DMS153 treated with DMSO at 0.1 percent for 48 hours (cell line): ENCODE measurements around the gene DPYD.

ENCODE experiments used
- DNase-seq: peaks from one replicate; lab custom pipeline; 2025; ENCODE audit not compliant: unreplicated experiment; lab: John Stamatoyannopoulos, UW

Gene DPYD

DNA sequence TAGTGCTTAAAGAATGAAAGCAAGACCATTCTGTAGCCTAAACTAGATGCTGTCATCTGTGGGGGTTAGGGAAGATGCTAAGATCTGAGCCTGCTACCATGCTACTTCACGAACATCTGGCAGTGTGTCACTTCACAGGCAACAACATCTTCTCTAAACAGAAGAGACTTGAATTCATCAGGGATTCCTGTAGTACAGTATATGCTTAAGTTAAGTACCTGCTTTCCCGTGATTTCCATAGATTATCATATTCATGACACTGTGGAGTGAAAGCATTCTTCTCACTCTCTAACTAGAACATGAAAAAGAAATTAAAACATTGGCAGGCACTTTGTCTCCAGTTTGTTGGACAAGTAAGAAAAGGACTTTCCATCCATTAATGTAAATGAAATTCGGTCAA lies 808.4 kb downstream of the DPYD start:
- no peak for DNase-seq

DNA sequence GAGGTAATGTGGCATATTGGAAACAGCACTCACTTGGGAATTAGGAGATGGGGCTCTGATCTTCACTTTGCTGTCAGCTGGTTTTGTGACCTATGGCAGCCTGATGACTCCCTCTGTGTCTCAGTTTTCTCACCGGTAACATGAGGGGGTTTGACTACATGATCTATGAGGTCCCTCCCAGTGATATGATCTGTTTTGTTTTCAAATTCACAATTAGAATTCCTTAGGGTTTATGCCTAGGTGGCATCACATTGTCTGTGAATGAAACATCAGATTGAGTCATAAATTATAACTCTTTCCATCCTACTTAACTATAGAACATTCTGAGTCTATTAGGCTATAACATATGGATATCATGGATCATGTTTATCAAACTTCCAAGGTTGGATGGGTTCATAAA lies 812.7 kb downstream of the DPYD start:
- DNase-seq, result no peak

DNA sequence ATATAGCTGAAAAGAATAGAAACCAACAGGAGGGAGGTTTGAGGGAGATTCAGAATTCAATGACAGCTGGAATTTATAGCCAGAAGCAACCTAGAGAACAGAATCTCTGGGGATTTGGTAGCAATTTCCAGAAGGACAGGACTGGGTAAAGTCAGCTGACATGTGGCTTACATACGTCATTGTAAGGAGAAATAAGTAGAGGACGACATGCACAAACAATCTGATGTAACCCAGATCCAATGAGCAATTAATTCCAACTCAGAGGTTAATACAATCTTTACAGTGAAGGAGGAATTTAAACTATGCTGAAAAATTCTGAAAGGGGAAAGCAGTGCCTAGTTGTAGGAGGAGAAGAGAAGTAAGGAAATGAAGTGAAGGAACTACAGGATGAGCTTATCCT lies 815.3 kb downstream of the DPYD start:
- DNase-seq, result no peak

DNA sequence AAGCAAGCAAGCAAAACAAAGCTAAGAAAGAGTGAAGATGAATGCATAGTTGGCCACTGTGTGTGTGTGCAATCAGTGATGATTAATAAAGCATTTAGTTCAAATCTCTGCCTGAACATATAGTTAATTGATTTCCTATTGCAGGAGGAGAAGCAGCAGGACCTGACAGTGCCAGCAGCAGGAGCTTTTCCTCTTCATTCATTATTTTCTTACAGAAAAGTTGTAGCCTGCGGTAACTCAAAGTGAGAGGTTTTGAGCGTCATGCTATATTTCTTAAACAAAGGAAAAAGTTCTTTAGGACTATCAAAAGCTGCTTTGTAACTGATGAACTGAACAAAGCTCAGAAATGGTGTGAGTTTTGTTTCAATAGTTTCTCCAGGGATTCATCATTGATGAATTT lies 819.3 kb downstream of the DPYD start:
- DNase-seq, result no peak

DNA sequence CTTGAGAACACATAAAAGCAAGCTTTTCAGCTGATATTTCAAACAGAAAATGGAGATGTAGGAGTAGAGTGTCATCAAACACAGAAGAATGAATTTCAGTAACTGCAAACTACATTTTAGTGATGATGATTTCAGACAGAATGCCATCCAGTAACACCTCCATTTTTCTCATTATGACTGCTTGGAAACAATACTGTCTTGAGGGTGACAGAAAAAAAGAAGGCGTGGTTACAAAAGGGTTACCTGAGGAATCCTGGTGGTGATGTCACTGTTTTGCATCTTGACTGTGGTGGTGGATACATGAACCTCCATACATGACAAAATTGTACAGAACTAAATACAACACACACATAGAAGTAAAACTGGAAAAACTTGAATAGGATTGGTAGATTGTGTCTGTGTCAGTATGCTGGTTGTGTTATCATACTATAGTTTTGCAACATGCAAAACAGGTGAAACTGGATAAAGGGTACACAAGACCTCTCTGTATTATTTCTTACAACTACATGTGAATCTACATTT lies 823.4 kb downstream of the DPYD start:
- no peak for DNase-seq

DNA sequence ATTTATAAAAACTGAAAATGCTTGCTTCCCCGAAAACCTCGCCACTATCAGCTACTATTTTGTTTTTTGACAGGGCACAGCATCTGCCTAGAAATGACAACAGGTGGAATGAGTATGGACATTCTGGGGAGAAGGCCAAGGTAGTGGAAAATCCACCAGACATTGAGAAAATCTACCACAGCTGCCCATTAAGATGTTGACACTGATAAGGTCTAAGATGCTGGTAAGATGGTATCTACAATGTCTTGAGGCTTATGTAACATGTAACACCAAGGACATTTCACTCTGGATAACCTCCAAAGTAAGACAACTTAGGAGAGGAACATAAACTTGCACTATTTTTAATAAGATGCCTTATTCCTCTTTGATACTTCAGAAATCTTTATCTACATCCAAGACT lies 825.1 kb downstream of the DPYD start:
- DNase-seq, result no peak

DNA sequence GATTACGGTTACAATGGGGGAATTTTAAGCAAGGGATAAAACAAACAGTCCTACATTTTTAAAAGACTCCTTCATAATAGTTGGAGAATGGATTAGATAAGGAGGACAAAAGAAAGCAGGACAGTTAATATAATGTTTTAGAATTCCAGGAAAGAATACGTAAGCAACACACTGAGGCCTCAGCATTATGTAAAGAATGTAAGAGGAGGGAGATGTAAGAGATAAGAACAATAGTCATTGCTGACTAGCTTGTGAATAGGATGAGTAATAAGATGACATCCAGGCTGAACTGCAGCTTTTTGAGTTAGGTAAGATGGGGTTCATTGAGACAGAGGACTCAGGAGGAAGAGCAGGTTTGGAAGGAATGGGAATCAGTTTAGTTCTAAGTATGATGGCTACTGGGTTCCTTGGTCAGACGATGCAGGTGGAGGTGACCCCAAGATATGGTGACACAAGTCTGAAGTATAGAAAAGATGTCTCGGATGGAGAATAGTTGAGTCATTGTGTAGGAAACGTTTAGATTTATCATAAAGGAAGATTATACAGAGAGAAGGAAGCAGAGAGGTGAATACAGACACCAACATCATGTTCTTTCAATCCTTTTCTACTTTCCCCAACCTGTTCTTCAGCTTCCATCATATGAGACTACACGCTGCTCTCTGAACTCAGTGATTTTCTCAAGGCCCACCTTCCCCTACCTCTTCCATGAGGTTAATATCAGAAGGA lies 826.4 kb downstream of the DPYD start:
- DNase-seq, result no peak

DNA sequence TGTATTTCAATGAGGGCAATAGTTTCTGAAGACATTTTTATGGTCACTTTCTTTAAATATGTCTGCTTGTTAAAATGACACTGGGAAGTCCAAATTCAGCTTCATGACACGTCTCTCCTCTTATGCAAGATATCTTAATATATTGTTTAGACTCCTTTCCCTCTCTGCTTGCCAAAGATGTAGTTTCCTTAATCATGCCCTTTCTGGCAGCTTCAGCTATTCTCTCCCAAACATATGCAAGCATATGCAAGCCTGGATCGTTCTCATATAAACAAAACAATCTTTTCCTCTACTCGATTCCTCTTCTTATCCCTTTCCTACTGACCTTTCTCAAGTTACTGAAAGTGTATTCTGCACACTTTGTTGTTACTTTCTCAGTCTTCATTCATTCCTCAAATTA lies 827.1 kb downstream of the DPYD start:
- no peak for DNase-seq

DNA sequence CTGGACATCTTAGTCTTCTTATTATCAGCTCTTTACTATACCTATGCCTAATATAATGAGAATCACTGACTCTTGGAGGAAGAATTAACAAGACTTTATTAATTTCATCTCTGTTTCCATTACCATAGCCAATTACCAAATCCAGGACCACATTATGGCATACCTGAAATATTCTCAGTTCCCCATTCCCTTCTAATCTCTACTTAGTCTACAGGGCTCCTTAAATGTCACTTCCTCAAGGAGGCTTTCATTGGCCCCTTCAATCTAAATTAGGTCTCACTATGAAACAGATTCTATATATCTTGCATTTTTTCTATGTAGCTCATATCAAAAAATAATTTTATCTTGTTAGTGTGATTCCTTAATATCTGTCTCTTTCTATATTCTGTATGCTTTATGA lies 828.0 kb downstream of the DPYD start:
- DNase-seq, result no peak

DNA sequence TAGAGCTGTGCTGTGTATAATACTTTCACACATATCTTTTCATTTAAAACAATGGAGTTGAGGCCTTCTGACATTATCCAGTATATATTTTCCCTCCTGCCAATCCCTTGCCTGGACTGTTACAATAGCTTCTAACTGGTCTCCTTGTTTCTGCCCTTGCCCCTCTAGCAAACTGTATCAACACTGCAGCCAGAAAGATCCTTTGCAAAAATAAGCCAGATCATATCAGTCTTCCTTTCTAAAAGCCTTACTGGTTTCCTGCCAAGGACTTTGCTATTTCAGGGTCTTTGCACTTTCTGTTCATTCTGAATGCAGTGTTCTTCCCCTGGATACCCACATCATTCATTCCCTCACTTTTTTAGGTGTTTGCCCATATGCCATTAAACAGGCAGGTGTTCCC lies 829.2 kb downstream of the DPYD start:
- DNase-seq, result no peak

DNA sequence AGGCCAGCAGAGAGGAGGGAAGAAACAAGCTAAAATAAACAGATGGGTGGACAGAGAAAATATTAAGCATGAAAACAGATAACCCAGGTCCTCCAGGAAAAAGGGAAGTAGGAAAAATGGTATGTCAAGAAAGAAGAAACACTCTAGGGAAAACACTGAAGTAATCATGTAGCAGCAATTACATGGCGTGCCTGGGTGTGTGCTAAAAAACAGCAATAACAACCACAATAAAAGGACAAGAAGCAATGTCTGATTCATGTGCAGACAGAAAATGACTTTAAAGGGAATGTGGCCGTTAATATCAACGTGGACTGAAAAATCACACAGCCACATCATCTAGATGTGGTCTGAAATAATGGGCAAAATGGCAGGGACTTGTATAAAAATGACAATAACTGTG lies 829.6 kb downstream of the DPYD start:
- no peak for DNase-seq

DNA sequence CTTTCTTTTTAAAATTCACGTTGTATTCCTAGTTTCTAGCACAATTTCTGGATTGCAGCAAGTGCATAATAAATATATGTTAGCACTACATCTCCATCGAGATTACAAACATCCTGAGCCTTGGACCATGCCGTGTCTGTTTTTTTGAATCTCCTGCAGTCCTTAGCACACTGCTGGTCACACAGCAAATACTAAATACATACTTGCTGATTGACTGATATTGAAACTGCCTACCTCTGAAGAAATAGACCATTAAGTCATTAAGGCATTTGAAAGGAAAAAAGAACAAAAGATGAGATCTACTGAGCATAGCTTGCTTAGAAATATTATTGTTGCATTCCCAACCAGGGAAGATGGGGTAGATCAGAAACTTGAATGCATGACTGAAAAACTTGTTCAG lies 830.1 kb downstream of the DPYD start:
- no peak for DNase-seq

DNA sequence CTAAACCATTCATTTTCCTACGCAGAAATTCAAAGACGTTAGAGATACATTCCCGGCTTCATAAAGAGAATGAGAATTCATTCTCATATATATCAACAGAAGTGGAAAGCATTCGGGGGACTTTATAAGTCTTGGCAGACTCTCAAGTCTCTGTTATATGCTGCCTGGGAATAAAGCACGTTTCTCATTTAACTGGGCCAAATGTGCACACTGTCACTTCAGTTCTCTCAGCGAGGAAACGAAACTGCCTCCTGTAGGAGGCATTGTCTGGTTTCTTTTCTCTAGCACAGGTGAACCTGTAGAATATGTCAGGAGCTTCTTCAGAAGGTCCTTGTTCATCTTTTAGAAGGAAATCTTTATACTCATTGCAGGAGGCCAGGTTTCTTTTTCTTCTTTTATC lies 831.7 kb downstream of the DPYD start:
- no peak for DNase-seq

DNA sequence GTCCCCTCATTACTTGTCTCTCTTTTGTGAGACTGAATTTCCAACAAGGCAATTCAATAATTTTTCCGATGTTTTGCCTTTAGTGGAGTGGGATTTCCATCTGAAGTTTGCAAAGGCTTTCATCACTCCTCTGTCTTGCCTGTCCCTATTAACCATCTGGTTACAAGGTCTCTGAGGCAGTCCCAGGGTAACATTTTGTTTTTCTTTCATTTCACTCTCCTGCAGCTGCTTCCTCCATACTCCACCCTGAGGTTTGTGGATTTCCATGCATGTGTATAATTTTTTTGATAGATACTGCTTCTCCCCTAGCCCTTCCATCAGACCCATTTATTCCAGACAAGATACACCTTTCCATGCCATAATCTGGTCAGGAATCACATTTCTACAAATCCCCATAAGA lies 832.4 kb downstream of the DPYD start:
- DNase-seq, result no peak

DNA sequence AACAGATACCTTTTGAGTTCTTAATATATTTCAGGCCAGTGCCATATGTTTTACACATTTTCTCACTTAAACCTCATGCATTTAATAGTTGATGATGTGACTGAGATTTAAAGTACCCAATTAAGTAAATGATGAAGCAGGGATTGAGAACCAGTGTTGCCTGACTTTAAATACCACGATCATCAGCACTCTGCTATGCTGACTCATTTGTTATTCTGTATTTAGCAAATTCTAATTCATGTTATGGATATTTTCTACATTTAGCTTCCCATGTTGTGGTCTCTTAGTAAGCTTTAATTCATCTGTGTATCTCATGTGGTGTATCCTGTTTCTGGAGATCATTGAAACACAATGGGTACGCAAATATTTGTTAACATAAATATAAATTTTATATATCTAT lies 836.3 kb downstream of the DPYD start:
- DNase-seq, result no peak

DNA sequence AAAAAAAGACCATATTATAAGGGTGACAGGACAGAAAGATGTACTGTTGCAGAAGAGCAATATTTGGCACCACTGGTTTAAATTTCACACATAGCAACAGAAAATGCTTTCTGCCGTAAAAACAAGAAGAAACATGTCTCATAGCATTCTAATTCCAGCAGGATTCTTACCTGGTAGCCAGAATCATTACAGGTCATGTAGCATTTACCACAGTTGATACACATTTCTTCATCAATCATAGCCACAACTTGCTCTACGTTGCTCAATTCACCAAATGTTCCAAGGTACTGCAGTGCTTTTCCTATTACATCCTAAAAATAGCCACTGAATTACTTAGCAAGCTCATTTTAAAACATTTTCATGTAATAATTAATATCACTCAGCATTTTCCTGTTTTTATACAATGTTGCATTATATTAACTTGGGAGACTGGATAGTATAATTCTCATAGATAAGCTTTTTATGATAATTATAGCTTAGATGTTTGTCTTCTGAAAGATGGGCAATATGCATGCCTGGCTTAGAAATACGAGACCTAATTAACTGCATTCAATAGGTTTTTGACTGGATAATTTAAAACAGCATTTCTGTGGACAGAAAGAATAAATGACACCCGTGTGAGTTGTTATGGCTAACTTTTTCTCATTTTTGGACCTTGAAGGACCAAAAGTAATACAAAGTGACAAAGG lies 838.5 kb downstream of the DPYD start:
- DNase-seq, result no peak

DNA sequence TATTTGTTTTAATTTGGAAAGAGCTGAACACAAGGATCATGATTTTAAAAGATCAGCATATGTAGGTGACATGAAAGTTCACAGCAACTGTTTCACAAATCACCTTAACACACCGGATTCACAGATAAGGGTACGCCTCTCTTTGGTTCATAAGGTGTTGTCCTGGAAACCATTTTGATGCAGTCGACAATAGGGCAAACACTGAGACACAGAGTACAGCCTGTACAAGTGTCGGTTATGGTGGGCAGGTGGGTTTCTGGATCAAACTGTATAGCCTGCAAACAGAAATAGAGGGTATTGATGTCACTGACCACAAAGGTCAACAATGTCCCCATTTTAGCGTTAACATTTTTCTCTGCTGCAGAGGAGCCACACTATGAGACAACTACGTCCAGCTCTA lies 842.0 kb downstream of the DPYD start:
- no peak for DNase-seq

DNA sequence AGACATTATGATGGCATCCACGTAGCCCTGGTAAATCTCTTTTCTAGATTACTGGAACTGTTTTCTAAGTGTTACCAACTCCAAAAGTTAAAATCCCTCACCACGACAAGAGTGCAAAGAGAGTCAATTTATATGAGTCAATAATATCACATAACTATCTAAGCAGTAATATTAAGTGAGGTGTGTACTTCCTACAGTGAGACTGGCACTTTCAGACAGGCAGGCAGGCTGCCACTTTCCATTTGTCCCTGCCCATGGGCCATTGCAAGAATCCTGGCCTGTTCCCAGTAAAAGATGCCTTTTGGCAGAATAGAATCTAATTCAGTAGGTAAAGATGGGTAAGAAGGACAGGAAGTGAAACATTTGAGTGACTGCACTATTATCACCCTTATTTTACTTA lies 843.6 kb downstream of the DPYD start:
- no peak for DNase-seq

DNA sequence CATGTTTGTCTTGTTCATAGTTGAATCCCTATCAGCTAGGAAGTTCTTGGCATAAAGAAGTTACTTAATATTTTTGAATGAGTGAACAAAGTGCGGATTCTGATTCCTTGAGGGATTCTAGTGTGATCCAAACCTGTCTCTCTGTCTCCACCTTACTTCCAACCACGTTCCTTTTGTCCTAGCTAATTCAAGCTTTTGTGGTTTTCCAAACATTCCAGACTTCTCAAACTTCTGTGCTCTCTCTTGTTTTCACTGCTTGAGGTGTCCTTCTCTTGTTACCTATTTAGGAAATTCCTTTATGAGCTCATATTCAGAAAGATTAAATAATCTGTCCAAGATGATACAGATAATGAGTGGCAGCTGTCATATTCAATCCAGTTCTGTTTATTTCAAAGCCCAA lies 846.1 kb downstream of the DPYD start:
- no peak for DNase-seq

DNA sequence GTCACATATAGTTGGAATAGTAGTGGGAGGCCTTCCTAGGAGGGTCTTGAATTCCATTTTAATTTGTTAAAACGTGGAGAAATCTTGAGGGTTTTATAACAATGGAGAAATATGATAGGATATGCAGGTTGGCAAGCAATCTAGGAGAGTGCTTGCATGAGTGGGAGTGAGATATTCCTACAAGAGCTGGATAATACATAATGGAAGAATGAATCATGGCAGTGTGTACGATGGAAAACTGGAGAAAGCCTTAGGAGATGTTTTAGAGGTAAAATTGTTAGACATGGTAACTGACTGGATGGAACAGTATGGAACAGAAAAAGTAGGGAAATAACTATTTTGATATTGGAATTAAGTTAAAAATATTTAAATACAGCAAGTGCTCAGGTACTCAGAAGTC lies 846.9 kb downstream of the DPYD start:
- no peak for DNase-seq

DNA sequence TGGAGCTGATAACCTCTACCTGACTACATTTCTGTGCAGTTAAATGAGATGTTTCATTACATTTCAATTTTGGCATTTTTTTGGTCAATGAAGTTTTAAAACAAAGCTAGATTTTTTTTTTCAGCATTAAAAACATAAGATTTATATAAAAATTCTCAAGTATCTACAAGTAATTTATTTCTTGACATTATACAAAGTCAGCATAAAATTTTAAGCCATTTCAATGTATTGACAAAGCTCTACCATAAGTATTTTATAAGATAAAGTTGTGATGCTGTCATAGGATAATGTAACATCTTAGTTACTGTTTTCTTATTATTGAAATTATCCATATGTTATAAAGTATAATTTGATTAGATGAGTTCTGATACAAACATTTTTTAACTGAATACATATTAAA lies 847.7 kb downstream of the DPYD start:
- DNase-seq, result no peak

DNA sequence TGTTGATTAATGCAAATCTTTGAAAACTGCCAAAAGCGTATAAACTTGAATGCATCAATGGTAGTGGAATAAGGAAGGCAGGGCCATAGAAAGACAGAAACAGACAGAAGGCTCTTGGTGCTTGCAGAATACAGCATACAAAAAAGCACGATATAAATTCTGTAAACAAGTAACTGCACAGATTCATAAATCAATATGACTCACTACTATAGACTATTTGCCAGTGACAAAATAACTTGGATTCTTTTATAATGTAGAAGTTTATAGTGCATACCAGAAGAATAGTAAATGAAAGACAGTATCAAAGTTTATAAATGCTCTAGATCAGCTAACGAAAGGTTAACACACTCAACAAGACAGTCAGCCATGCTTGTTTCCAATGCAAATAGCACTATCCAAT lies 849.7 kb downstream of the DPYD start:
- DNase-seq, result no peak

DNA sequence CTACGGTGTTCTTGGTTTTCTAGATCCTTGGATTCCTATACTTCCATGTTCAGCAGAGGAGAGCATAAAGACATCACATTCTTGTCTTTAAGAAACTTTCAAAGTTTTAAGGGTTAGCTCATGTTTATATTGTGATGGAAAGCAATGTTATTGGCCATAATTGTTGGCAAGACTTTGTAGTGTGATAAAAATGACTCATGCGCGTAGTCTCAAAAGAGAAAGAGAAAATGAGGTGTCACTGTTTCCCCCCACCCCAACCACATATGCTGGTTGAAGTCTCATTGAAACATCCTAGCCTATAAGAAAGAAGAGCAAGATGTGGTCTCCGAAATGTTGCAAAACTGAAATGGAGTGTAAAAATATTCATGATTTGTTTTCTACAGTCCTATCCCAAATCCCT lies 850.5 kb downstream of the DPYD start:
- no peak for DNase-seq
